Heart left ventricle (tissue), 13 donors: ENCODE data around the gene SCCPDH.

Experiments used
- CTCF ChIP-seq, 12 donors: fragments of 200-600 bp; sonication (generic) in 4 of 12; IDR thresholded peaks; one replicate each; pipeline versions ENCODE4 v1.5.0 to v1.8.0; 2018 to 2022; ENCODE audit warnings: antibody characterized with exemption in 12 of 12, mild to moderate bottlenecking in 5 of 12
- POLR2A ChIP-seq, 2 donors: fragments of 450-650 bp; IDR thresholded peaks; one replicate each; pipeline ENCODE4 v1.6.1; 2017; ENCODE audit warnings: antibody characterized with exemption in 2 of 2, mild to moderate bottlenecking in 2 of 2, moderate library complexity in 2 of 2
- donor health status: ischemic (EF 13 %, LVEDD 7.1; RV severe dilation, severe dysfunction).
- donor health status: DM: no; HTN: yes; CAD: no.
- donor health status: DM: no; HTN: no; CAD: no.
- donor health status: ischemic (EF 25% LVEDD 6.9; RV normal size, moderate dysfunction).
- donor health status: ischemic (EF 25% LVEDD 5.7; RV mildly dilated, moderate dysfunction).
- donor health status: ischemic (EF 35%, LVEDD 5.7; RV mildly dilated, moderate dysfunction).
- donor health status: nonischemic (EF 11% LVEDD 7.7; RV severe dilation, severe dysfunction).
- donor health status: DM: yes; HTN: yes; CAD: no.
- donor health status: PGD.
- donor health status: ischemic (EF 29% LVEDD 5.4; RV normal size, mild dysfunction).
- donor health status: nonischemic (EF 23%, LVEDD 6.1; RV moderate dilation, normal function).

- TF ChIP-seq CTCF (IDR thresholded peaks at IDR 0.05) (no peak), POLR2A (IDR thresholded peaks at IDR 0.05) (no peak)
Observed at GRCh38 chr1:246695136-246695535, 29.1 kb upstream of the SCCPDH start.
